AML-193 (cell line): ENCODE data around the gene GBP2.
A peak's percentile ranks its signal among the peaks of the same experiment; 100 is the strongest.
"Not testable (repeated sequence)": the region's sequence is repeated elsewhere in the genome, so short reads cannot be mapped to it uniquely, and the experiment has no call there.

Experiments
- DNase-seq, 2 experiments: peaks; one replicate each; lab custom pipeline; 2025; lab: John Stamatoyannopoulos, UW

Gene GBP2

DNA sequence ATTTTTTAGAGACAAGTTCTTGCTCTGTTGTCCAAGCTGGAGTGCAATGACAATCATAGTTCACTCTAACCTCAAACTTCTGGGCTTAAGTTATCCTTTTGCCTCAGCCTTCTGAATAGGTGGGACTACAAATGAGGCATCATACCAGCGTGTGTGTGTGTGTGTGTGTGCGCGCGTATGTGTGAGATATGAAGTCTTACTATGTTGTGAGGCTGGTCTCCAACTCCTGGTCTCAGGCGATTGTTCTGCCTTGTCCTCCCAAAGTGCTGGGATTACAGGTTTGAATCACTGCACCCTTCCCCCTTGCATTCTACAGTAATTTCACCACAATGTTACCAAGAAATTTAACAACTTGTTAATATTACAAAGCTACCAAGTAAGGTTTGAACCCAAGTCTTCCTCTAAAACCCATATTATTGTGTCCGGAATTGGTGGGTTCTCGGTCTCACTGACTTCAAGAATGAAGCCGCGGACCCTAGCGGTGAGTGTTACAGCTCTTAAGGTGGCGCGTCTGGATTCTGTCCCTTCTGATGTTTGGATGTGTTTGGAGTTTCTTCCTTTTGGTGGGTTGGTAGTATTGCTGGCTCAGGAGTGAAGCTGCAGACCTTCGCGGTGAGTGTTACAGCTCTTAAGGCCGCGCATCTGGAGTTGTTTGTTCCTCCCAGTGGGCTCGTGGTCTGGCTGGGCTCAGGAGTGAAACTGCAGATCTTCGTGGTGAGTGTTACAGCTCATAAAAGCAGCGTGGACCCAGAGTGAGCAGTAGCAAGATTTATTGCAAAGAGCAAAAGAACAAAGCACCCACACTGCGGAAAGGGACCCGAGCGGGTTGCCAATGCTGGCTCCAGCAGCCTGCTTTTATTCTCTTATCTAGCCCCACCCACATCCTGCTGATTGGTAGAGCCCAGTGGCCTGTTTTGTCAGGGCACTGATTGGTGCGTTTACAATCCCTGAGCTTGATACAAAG is 970 bp upstream of the GBP2 start:
- not testable (repeated sequence) for DNase-seq

DNA sequence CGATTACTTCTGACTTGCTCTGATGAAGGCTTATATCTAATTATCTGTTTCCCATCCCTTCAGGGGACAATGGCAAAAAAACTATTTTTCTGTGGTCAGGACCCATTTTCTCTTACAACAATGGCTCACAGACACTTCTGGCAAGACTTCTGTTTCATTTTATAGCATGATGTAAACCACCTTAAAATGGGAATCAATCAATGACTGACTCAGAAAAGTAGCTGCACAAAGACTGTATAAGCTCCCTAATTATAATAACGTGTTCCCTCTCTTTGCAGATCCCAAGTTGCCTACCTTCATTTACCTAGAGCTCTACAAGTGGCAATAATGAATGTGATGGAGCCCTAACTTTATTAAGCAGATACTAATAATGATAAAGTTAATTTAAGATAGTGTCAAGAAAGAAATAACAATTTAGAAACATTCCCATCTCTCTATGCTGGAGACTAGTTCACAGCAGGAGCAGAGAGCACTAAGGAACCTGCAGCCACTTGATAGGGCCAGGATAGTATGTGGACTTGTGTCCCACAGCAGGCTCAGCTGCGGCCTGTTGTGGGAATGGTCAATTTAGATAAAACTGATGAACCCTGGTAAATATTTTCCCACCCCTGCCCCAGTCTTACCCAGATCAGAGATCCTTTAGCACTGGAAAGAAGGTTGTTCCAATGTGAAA is 538 bp downstream of the GBP2 start:
- DNase-seq: no peak

DNA sequence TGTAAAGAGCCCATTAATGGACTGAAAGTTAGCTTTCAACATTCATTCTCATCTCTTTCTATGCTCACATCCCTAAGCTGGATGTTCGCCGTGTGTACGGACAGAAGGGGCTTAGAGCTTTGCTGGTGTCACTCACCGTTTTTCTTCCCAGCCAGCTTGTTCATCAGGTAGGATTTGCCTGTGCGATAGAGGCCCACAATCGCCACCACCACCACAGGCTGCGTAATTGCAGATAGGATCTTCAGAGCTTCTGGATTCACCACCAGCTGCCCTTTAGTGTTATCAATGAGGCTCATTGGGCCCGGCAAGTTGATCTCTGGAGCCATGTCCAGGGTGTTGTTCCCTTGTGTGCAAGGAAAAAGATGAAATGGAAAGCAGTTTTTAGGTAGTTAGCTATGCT is 4.3 kb downstream of the GBP2 start:
- DNase-seq: no peak

DNA sequence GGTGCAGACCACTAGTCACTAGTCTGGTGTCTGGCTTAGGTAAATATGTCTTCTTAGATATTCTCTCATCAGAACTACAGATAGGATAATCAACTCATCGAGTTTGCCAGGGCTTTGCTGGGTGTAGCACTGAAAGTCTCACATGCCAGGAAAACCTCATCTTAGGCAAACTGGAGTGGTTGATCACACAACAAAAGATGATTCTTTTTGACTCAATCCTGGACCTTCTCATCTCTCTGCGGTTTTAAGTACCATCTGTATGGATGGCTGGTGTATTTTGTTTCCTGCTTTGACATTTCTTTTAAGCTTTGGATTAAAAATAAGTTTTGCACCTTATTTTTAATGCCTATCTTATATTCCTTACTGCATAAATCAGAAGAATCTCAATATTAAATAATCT is 11.3 kb downstream of the GBP2 start:
- DNase-seq: no peak

DNA sequence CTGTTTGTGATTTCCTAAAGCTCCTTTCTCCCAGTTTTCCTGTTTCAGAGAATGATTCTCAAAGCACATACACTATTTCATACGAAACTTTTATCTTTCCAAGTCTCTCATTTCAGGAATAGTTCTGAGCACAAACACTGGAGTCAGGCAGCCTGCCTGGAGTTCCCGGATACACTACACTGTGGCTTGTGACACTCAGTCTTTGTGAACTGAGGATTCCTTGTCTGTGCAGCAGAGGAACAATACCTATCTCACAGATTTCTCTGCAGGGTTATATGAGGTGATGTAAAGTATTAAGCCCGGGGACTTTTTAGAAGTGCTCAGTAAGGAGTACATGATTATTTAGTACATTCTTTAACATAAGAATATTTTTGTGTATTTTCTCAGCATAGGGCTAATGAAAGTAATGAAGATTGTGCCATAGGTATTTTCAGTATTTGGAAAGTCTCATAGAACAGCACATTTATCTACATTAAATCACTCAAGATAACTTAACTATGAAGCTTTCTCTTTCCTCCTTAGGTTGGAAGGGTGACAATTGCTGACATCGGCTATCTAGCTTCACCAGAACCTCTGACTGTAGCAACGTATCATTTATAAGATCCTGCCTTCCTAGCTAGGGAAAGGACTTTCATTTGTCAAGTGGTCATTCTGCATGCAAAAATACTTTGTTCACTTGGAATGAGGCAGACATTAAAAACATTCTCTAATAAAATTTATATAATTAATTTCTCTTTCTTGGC is 12.9 kb downstream of the GBP2 start:
- no peak for DNase-seq

DNA sequence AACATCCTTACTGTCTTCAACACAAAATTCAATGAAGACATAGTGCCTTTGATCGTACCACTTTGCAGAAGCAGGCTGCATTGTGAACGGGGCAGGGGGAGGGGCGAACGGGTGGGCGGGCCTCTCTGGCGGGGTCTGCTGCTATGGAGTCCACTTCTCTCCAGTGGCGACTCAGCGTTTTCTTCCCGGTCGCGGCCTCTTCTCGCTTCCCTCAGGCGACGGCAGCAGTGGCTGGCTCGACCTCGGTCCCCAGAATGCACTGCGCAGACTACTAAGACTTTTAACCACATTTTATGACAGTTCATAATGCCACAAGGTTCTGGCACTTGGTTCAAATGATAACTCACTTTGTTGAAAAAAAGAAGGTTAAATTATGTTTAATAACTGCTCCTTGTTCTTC is 21.2 kb downstream of the GBP2 start:
- no peak for DNase-seq

DNA sequence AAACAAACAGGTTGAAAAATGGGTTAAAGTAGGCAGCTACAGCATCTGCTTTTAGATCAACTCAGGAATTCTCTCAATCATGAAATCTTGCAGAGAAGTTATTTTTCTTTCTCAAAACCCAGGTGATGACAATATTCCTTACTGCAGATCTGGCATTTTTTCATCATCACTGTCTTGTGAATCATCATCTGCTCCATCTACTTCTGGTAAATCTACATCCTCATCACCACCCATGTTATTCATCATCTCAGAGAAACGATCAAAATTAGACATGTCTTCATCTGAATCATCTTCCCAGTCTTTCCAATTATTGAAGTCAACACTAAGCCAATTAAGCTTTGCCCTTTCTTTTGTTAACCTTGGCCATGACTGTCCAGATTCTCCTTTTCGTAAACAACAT is 21.8 kb downstream of the GBP2 start:
- no peak for DNase-seq

DNA sequence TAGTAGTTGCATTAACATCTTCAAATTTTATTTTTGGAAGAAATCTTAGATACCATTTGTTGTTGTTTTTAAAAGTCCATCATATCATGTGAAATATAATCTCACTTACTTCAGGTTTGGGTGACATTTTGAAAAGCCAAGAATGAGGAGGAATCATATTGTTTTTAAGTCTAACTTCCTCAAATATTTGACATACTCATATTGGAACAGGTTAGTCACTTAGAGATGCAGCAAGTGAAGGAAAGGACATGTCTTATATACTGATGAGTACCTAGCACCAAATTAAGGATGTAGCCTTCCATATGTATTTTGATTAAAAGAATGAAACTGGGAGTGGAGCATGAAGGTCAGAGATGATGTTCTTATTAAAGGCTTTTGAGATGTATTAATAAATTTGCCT is 23.9 kb downstream of the GBP2 start:
- DNase-seq: no peak

DNA sequence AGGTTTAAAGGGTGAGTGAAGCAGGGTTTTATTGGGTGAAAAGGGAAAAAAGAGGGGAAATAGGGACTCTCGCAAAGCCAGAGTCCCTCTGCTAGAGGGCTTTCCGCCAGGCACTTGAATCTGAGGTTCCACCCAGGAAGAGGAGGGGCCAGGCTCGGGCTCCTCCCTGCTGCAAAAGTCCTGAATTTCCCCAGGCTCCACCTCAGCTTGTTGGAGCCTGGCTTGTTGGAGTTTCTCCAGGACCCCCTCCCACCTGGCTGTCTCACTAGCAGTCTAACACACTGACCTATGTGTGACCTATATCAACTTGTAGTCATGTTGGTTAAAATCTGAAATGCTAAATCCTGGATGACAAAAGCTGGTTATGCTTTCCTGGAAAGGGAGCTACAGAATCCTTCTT is 25.5 kb downstream of the GBP2 start:
- DNase-seq: no peak

DNA sequence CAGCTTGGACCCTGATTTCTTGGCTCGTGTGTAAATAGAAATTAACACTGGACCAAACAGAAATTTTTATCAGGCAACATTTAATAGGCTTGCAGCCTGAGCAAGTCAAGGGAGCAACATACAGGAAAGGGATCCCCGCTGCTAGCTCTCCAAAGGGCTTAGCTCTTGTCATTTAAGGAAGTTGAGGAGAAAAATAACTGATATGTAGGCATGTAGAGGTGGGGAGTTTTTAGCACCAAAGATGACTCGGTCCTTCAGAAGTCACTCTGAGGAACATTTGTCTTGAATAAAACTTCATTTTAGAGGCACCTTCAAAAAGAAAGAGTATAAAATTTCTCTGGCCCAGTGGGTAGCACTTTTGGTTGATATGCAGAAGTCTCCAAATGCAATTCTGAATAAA is 27.1 kb downstream of the GBP2 start:
- no peak for DNase-seq

DNA sequence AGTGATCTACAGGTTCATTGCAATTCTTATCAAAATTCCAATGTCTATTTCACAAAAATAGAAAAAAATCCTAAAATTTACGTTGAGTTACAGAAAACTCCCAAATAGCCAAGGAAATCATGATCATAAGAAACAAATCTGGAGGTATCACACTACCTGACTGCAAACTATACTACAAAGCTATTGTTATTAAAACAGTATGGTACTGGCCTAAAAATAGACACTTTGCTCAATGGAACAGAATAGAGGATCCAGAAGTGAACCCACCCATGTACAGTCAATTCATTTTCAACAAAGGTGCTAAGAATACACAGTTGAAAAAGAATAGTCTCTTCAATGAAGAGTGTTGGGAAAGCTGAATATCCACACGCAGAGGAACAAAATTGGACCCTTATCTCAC is 30.2 kb downstream of the GBP2 start:
- DNase-seq: no peak

DNA sequence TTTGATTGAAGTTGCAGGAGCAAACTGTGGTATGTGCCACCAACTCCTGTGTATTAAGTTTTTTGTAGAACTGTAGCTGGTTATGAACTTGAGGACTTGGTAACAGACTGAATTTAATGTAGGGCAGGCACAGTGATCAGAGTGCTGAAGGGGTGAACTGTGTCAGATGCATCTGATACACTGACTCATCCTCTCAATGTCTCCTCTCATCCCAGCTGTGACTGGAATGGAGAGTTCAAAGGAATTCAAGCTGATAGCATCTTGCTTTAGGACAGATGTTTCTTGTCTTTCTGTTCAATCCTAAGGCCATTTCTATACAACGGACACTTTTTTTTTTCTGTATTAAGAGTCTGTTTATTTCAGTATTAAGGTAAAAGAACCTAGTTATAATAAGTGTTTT is 36.0 kb downstream of the GBP2 start:
- no peak for DNase-seq

DNA sequence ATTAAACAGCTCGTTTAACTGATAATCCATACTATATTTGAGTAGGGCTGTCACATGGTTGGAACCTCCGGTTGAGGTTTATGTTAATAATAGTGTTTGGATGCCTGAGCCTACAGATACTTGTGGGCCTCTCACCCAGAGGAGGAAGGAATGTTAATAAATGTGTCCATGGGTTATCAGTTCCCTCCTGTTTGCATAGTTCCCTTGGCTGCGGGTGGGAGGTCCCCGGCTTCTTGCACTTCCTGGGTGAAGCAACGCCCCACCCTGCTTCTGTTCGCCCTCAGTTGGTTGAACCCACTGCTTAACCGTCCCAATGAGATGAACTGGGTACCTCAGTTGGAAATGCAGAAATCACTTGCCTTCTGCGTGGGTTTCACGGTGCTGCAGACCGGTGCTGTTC is 37.3 kb downstream of the GBP2 start:
- no peak for DNase-seq

DNA sequence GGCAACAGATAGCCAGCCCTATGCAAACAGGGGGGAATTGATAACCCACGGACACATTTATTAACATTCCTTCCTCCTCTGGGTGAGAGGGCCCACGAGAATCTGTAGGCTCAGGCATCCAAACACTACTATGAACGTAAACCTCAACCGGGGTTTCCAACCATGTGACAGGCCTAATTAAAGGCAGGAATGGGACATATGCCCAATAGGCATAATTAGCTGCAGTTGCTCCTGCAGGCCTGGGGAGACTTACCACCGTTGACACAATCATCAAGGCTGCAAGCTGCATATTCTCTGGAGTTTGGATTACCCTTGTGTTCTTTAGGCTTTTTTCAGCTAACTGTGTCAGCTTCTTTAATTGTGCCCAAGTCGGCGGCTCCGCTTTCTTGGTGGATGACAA is 38.7 kb downstream of the GBP2 start:
- no peak for DNase-seq

DNA sequence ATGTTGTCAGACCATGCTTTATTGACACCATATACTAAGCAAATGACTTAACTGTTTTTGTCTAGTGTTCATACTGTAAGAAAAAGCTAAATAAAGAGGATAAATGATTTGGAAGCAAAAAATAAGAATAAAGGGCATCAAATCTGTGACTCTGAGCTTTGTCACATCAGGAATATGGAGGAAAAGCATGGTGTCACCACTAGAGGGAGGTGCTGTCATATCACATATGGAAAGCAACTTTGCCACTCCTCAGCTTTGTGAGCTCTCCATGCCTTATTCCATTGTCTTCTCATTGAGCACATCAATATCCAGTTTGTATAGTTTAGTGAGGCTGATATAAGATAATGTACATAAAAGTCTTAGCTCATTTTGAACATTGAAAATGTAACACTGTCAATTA is 40.1 kb downstream of the GBP2 start:
- DNase-seq: peak; percentile 61 to 69

DNA sequence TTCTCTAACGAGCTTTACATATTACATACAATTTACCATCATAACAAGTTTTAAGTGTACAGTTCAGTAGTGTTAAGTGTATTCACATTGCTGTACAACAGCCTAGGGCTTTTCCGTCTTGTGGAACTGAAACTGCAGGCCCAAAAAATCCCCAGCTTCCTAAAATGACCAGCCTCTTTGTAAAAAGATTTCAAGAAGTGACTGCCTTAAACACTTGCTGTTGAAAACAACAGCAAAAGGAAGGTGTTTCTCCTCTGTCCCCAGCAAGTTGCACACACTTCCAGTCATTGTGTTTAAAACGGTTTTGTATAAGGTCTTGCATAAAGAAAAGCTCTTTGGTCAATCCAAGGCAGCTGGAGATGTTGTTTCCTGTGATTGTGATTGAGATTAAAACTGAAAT is 44.9 kb downstream of the GBP2 start:
- DNase-seq: no peak

DNA sequence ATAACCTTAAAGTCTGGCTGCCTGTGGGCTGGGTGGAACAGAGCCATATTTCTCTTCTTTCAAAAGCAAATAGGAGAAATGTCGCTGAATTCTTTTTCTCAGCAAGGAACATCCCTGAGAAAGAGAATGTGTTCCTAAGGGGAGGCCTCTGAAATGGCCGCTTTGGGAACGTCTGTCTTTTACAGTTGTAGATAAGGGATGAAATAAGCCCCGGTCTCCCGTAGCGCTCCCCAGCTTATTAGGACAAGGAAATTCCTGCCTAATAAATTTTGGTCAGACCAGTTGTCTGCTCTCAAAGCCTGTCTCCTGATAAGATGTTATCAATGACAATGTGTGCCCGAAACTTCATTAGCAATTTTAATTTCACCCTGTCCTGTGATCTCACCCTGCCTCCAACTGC is 45.8 kb downstream of the GBP2 start:
- DNase-seq: not testable (repeated sequence)

DNA sequence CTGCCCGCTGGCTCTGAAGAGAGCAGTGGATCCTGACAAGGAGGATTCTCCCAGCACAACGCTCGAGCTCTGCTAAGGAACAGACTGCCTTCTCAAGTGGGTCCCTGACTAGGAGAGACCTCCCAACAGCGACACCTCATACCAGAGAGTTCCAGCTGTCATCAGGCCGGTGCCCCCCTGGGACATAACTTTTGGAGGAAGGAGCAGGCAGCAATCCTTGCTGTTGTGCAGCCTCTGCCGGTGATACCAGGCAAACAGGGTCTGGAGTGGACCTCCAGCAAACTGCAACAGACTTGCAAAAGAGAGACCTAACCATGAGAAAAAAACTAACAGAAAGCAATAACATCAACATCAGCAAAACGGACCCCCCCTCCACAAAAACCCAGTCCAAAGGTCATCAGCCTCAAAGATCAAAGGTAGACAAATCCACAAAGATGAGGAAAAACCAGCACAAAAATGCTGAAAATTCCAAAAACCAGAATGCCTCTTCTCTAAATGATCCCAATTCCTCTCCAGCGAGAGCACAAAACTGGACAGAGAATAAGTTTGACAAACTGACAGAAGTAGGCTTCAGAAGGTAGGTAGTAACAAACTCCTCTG is 53.3 kb downstream of the GBP2 start:
- not testable (repeated sequence) for DNase-seq

DNA sequence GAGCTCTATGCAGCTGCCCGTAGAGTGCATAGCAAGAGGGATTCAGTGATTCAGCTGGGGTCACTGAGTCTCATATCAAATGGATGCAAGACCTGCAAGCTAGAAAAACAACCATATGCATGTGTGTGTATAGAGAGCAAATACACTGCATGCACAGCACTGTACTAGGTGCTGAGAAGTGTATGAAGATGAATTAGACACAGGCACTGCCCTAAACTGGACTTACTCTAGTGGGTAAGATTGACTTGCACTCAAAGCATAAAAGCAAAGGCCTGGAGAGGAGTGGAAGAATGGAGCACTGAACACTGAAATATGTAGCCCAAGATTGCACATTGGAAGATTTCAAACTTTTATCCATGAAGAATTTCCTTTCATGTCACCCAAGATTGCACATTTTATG is 55.4 kb downstream of the GBP2 start:
- DNase-seq: peak in 1 of 2 experiments; percentile 5

DNA sequence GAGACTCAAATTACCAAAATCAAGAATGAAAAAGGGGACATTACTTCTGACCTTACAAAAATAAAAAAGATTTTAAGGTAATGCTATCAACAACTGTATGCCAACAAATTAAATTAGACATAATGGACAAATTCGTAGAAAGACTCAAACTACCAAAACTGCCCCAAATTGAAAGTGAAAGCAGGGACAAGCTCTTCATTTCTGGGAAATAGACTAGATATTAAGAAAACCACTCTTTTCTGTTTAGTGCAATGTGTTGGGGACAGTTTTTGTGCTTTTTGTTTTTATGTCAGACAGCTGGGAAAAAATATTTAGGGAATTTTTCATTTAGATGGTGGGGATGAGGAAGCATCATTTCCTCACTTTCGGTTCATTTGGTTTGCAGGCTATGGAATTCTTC is 56.0 kb downstream of the GBP2 start:
- peak; percentile 28 to 34 for DNase-seq

DNA sequence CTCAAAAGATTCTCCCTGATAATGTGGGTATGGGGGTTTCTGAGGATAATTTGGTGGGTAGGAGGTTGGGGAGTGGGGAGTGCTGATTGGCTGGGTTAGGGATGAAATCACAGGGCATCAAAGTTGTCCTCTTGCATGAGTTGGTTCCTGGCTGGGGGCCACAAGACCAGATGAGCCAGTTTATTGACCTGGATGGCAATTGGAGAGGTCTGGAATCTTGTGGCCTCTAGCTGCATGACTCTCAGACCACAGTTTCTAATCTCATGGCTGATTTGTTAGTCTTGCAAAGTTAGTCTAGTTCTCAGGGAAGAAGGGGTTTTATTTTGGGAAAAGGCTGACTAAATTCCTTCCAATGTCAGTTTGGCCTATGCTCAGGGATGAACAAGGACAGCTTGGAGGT is 57.6 kb downstream of the GBP2 start:
- DNase-seq: no peak
